ENCODE measurements around the gene ZNF543. TPM values are rescaled to one million over a fixed set of nuclear protein-coding genes. Genes with fewer than 3 reads are reported as not detected.

The ZNF543 gene
- total and polyA plus RNA-seq, 9 of the 15 experiments (the other 6 are each of a cell fraction or from before 2014, with no cell fraction given), result 0.14 to 5.5 (median 2.4) TPM

- TF ChIP-seq ZNF217 (CRISPR knock-in tag; IDR thresholded peaks at IDR 0.05) (no peak), E2F6 (IDR thresholded peaks at IDR 0.05; ENCODE audit: borderline replicate concordance in 1 of 2, extremely low read depth in 1 of 2, insufficient read depth in 1 of 2, insufficient read length in 1 of 2, low read depth in 1 of 2, low read length in 1 of 2, poor library complexity in 1 of 2, severe bottlenecking in 1 of 2) (no peak), NFIX (CRISPR knock-in tag; IDR thresholded peaks at IDR 0.05; ENCODE audit: low read depth) (no peak), CAMTA2 (CRISPR knock-in tag; conservative IDR thresholded peaks at IDR 0.05) (no peak), BACH1 (tag; IDR thresholded peaks at IDR 0.05) (no peak), SNAPC5 (CRISPR knock-in tag; IDR thresholded peaks at IDR 0.05) (no peak), NCOA4 (IDR thresholded peaks at IDR 0.05; ENCODE audit: partially characterized antibody) (no peak), TRIM28 (IDR thresholded peaks at IDR 0.05) (no peak), MITF (IDR thresholded peaks at IDR 0.05) (no peak), ZBTB17 (CRISPR knock-in tag; IDR thresholded peaks at IDR 0.05) (no peak), TCF15 (CRISPR knock-in tag; IDR thresholded peaks at IDR 0.05) (no peak), ZNF395 (CRISPR knock-in tag; IDR thresholded peaks at IDR 0.05) (peak; percentile 72), GTF2F1 (IDR thresholded peaks at IDR 0.05; ENCODE audit: low read depth, low read length) (no peak), ATF3 (IDR thresholded peaks at IDR 0.05) (peak; percentile 98), ATF3 (CRISPR knock-in tag; conservative IDR thresholded peaks at IDR 0.05) (no peak; the same call in 1 of the 2 replicates), ZNF347 (CRISPR knock-in tag; IDR thresholded peaks at IDR 0.05; ENCODE audit: low read depth) (no peak), TEAD1 (CRISPR knock-in tag; IDR thresholded peaks at IDR 0.05) (peak in 1 of 2 experiments; percentile 78; a peak in 1 of 4 replicates), RBM22 (IDR thresholded peaks at IDR 0.05; ENCODE audit: low read depth, low read length, poor library complexity, severe bottlenecking) (peak; percentile 75), SP1 (CRISPR knock-in tag; IDR thresholded peaks at IDR 0.05) (peak; percentile 89), TCF3 (CRISPR knock-in tag; IDR thresholded peaks at IDR 0.05) (no peak), VEZF1 (CRISPR knock-in tag; IDR thresholded peaks at IDR 0.05) (peak; percentile 21; the same call in 1 of the 2 replicates)
These were observed 39.9 kb upstream of the ZNF543 start, which contains the start of gene ZNF460 (continued) for GRCh38 chr19:57280165-57280961.
